Right ventricle myocardium superior (tissue), 1 donor: Measurements from ENCODE around the gene FAF2. TPM values are rescaled to one million over a fixed set of nuclear protein-coding genes. Genes with fewer than 3 reads are reported as not detected.

Experiments
- ATAC-seq: fragments of 200-7000 bp; cut with Tn5 transposase; one replicate; pipeline ENCODE4 v1.9.1; 2020; ENCODE audit warnings: mild to moderate bottlenecking; ENCODE audit not compliant: poor library complexity
- DNase-seq: peaks from one replicate; pipeline ENCODE4 v3.0.0-alpha.2; 2020
- intact Hi-C: fragments of 100-400 bp; cut with DNase I; formaldehyde crosslinking; loops from one replicate; pipeline ENCODE4 v1.11.2; 2022
- total RNA-seq: library from RNA; stranded (reverse); fragmentation: NEBNext Ultra II Directional; extraction: Animal tissue kit (Norgen Biotek cat#: 25700); gene quantifications from one replicate; pipeline ENCODE4 v1.2.1, GENCODE V29; 2021
- donor health status: DM: no; HTN: yes; CAD: no; lungs with severe emphysema.

The FAF2 gene
- total RNA-seq, 1 donor from 2014 or later = 12.3 TPM

DNA sequence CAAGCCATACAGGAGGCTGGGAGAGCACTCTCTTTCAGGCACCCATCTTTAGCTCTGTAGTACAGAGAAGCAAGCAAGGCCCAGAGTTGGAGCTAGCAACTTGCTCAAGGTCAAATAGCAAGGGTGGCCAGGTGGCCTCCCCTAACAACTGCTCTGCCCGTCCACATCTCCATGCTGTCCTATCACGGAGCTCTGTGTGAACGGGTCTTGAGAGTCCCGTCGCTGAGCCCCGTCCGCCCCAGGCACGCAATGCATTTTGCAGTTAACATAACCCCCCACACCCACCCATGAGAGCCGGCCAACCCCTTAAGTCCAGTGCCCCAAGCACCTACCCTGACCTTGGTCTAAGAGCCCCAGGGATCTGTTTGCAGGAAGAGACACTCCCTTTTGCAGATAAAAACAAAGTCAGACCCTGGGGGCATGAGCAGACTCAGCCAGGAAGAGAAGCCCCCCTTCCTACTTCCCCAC lies 87.5 kb downstream of the FAF2 start:
- no peak for ATAC-seq
- intact Hi-C loops = loop anchor here (10.0 kb wide), 1 partner anchor 121 kb away; the partner anchor contains the start of gene CLTB
- DNase-seq = no peak

DNA sequence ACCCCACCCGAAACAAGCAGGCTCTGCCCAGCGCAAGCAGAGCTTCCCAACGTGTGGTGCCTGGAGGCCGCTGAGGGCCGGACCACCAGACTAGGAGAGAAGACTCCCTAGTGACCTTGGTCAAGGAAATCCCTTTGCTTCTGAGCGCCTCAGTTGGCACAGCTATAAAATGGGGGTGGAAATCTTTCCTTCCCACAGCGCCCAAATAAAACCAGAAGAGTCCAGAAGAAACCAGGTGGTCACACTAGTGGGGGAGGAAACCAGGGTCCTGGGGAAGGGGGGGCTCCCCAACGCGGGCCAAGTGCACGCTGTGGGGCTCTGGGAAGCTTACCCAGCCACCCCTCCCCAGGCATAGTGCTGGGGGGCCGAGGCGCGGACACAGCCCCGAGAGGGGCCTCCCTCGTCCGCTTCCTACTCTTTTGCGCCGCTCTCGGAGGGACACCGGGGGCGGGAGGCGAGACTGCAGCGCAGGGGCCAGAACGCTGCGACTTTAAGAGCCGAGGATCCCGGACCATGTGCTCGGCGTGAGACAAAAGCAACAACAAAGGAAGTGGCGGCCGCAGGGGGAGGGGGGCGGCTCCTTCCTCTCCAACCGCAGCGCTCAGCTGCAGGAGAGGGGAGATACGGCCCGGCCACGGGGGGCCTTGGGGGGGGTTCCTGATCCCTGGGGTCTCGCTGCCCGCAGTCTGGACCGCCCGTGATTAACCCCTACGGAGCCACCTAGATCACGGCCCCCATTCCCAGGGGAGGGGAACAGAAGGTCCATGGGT lies 88.1 kb downstream of the FAF2 start:
- peak; percentile 90 for DNase-seq
- peak; percentile 54 for ATAC-seq
- intact Hi-C loops = loop anchor here (10.0 kb wide), 1 partner anchor 122 kb away; the partner anchor contains the start of gene CLTB

DNA sequence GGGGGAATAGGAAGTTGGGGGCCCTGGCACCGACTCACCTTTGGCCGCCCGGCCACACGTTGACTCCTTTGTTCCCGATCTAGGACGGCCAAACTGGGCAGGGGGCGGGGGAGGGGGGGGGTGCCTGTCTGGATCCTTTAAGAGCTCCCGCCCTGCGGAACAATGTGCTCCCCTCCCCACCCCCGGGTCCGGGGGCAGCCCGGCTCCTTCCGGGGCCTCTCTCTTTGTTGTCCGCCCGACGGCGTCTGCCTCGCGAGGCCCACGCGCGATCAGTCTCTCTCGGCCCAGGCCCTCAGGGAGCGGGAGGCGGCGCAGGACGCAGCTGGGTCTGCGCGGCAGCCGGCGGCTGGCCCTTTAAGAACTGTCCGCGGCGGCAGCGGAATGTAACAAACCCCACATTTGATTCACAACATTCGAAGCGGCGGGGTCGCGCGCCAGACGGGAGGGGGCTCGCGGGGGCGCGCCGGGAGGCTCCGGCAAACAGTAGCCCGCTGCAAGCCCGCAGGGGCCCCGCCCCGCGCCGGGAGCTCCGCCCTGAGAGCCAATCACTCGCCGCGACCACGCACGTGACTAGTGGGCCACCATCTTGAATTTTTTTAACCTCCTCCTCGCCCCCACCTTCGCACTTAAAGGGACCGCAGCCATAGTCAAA lies 88.8 kb downstream of the FAF2 start, which contains the start of gene RNF44:
Gene RNF44, minus strand, starts transcription at position 501 of the 652 bp plus-strand sequence. CDS start 4,930 bp downstream, outside the sequence.
- intact Hi-C loops = loop anchor here (10.0 kb wide), 1 partner anchor 122 kb away; the partner anchor contains the start of gene CLTB
- DNase-seq (peak; percentile 99), ATAC-seq (peak; percentile 90)

DNA sequence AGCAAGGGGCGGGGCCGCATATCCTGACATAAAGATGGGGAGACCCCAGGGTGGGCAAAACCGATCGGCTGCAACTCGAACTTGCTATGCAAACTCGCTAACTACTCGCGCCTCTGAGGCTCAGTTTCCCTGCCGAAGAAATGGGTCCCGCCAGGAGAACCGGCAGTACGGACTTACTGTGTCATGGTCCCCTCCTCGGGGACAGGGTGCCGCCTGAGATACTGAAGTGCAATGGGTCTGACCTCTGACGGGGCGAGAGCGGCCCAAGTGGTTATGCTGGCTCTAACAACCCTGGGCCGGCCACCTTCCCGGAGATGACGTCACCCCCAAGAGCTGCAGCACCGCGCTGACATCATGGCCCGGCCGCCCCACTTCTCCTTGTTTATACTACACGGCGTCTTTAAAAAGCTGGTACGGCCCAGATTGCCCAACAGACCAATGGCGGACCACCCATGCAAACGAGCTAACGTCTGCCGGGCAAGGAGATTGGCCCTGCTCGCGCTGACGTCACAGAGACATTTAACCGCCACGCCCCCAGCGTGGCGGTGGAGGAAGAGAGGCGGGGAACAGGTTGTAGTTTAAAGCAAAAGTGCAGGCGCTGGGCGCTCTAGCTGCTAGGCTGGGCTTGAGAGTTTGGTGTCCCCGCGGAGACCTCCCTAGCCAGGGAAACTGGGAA lies 89.5 kb downstream of the FAF2 start:
- DNase-seq (peak; percentile 99), ATAC-seq (peak; percentile 87)
- intact Hi-C loops = loop anchor here (10.0 kb wide), 1 partner anchor 123 kb away; the partner anchor contains the start of gene CLTB

DNA sequence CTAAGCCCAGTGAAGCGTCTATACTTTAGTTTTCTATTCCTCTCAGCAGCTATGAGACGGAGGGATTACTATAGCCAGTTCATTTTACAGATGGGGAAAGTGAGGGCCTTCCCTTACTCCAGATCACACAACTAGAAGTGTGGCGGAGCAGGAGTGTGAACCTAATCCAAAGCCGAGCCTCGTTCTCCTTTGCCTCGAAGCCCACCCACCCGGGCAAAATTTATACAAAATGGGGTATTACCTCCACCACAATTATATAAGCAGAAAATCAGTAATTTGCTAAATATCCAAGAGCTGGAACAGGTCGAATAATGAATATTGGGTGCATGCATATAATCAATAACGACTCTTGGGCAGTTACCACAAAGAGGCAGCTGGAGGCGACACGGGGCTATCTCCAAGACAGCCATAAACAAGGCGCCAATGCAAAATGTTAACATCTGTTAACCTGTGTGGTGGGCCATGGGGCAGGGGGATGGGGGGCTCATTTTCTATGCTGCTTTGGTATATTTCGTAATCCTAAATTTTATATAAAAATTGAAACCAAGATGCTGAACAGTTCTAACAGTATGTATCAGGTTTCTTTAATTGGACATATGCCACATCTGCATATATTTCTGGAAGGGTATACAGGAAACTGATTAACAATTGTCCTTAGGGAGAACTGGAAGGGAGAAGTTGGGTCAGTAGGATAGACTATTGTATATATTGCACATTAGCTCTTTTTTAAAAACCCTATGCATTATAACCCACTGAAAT lies 90.2 kb downstream of the FAF2 start:
- no peak for ATAC-seq
- no peak for DNase-seq
- intact Hi-C loops = loop anchor here (10.0 kb wide), 1 partner anchor 124 kb away; the partner anchor contains the start of gene CLTB

DNA sequence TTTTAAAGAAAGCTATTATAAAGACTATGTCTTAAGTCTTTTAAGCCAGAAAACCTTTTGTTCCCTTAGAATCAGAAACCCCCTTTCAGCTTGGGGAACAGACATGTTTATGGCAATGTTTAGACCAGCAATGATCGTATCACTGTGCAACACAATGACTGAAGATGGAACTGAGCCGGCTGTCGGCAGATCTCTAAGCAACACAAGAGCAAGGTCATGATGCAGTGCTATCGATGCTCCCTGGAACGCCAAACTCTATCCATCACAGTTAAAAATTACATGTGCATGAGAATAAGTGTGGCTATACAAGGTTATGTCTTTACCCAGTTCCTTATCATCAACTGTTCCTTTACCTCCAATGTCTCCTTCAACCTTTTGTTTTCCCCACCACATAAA lies 90.8 kb downstream of the FAF2 start:
- intact Hi-C loops = loop anchor here (10.0 kb wide), 1 partner anchor 124 kb away; the partner anchor contains the start of gene CLTB
- no peak for DNase-seq
- ATAC-seq = no peak

DNA sequence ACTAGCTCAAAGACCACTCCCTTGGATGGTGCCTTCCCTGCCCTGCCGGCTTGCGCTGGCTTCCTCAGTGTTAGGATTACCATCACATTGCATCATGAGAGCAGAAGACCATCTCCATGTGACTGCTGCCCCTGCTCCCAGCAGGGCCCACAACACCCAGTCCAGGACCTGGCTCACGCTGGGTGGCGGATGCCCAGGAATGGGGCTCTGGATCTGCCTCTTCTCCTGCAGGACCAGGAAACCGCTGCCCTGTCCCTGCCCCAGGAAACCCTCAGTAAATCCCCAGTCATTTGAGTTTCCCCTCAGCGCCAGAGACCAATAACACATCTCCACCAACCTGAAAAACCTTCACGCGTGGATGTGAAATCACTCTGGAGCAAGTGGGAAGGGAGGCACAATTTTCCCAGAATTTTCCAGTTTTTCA lies 92.3 kb downstream of the FAF2 start:
- intact Hi-C loops = no loop called here
- ATAC-seq (no peak), DNase-seq (no peak)

DNA sequence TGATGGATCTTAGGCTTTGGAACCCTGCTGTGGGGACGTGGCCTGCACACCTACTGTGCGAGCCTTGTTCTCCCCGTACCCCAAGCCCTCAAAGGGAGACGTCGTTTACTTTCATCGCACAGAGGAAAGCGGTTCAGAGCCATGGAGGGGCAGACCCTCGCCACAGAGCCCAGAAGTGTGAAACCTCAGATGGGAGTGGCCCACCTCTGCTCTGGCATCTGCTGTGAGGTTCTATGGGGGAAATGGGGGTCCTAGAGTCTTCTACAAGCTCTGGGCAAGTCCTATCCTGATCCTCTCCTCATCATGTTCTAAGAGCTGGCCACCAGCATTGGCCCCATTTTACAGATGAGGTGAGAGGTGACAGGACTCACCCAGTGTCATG lies 92.8 kb downstream of the FAF2 start:
- ATAC-seq (no peak), DNase-seq (no peak)
- intact Hi-C loops = no loop called here

DNA sequence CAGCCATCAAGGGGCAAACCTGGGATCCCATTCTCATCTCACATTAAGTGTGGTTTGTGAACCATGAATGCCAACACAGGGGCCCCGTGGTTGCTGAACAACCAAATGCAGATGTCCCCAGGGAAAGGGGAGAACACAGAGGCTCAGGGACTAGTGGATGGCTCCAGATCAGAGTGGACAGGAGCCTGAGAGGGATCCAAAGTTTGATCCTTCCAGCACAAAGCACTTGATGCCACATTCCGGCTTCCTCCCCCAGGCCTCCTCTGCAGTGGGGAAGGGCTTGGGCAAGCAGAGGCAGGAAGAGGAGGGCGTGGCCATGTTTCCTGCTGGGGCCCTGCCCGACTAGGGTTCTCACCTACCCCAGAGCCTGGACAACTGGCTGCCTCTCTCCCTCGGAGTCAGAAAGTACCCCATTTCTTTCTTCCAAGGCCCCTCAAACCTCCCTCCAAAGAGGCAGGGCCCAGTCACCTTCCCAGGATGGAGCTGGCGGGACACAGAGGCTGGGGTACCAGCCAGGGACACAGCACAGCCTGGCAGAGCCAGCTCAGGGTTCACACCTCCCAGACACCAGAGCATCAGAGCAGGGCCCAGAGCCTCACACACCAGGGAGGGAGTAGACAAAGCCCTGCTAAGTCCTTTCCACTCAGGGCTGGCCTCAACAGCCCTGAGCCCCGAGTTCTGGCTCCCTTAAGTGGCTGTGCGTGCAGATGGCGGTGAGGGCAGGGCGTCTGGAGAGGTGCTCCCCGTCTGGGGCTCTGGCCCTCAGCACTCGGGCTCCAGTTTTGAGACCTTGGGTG lies 93.4 kb downstream of the FAF2 start:
- intact Hi-C loops = no loop called here
- ATAC-seq = no peak

DNA sequence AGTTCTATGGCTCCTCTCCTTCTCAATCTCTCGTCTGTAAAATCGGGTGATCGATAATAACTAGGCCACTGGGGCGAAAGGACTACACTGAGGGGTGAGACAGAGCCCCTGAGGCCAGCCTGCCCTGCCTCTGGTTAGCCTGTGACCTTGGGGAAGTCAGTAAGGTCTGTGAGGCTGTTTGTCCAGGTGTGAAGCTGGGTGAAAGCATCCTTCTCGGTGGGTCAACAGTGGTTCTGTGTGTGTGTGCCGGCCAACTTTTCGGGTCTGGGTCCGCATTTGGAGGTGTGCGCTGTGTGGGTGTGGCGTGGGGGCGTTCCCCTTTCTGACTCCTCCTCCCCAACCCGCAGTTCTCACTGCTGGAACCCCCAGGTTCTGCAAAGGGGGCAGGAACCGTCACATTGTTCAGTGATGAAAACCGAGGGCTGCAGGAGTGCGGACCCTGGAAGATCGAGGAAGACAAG lies 94.0 kb downstream of the FAF2 start:
- intact Hi-C loops = no loop called here
- ATAC-seq = no peak
- peak; percentile 58 for DNase-seq

More for the DNA sequence above, 93.4 kb downstream of the FAF2 start:
- peak; percentile 82 for DNase-seq

DNA sequence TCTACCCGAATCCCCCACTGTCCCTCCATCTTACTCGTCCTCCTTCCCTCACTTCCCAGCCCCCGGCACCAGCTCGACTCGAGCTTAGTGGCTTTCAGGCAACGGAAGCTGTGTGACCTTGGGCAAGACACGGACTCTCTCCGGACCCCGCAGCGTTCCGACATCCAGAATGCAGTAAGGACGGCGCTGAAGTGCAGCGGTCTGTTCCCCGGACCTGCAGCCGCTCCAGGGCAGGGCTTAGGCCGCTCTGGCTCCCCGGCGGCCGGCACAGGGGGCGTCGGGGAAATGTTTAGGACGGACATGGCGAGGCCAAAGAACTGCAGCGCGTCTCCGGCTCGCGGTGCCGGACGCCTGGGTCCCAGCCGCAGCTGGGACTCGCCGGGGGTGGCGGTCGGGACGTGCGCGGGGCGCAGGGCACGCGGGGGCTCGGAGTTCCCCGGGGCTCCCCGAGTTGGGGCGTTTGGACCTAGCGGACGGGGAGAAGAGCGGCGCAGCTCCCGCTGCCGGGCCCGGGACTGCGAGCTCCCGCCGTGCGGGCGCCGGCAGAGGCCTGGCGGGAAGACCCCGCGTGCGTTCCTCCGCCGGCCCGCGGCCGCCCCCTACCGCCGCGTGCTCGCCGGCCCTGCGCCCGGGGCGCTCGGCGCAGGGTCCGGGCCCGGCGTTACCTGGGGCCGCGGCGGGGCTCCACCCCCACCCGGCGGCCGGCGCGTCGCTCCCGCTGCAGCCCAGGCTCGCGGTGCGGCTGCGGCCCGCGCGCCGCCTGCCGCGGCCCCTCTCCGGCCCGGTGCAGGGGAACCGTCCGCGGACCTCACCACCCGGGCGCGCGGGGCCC lies 94.6 kb downstream of the FAF2 start:
- intact Hi-C loops = no loop called here
- ATAC-seq = peak; percentile 33
- DNase-seq = no peak

DNA sequence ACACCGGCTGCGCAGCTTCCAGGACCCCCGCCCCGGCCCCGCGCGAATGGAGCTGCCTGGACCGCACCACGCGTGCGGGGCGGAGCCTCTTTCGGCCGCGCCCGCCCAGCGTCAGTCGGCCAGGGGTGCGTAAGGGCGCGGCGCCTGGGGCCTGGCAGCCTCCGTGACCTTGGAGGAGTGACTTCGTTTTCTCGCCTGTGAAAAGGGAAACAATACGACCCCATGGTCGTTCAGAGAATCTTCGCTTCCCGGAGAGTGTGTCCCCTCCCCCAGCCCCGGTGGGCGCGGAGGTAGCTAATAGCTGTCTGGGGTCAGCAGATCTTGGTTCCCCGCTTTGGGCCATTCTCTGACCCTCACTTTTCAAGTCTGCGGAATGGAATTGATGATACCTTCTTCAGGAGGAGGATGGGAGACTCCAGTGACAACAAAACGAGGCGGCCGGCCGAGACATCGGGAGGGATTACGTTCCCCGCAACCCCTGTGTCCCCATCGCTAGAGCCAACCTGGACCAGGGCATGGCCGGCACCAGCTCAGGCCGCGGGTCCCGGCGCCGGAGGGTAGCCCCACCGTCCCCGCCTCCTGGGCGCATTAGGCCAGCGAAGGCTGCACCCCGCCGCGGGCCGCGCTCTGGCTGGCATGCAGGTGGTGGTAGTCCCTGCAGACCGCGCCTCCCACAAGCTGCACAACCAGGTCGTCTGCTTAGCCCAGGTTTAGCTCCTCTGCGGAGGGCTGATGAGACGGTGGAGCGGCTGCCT lies 95.4 kb downstream of the FAF2 start:
- ATAC-seq = peak; percentile 91
- intact Hi-C loops = no loop called here
- DNase-seq = peak; percentile 90

DNA sequence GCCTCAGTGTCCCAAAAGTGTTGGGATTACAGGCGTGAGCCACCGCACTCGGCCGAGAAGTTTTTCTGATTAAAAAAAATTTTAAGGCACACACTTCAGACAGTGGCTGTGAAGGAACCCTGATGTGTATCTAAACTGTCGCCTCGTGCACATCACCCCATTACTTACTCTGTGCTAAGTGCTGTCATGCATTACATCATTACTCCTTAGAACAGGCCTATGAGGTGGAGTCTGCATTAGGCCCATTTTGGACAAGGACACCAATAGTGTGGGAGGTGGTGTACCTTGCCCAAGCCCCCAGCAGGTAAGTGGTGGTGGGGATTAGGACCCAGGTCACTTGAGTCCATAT lies 97.2 kb downstream of the FAF2 start:
- intact Hi-C loops = no loop called here
- DNase-seq (no peak), ATAC-seq (no peak)

DNA sequence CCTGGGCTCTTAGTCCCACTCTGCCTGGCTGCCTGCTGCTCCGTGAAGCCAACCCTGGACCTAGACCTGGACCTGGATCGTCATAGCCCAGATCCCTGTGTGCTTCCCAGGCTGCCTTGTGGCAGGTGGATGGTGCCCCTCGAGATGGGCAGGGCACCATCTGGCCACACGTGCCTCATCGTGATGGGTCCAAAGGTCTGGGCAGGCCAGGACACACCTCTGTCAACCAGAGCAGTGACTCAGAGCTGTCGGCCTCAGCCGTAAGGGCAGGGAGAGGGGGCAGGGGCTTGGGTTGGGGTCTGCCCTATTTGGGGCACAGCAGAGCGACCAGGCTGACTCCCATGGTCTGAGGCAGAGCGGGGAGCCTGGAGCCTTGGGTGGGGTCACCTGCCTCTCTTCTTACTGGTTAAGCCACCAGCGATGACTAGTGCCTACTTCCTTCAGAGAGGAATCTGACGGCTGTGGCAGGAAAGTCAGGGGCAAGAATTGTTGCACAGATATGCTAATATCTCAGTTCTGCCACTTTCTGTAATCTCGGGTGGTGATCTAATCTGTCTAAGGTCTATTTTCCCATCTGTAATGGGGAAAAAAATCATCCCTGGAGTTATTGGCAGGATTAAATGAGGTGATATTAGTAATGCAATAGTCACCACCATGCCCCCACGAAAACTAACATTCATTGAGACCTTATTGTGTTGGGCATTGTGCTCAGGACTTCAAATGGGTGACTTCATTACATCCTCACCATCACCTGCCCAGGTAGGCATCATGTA lies 97.7 kb downstream of the FAF2 start:
- DNase-seq (no peak), ATAC-seq (no peak)
- intact Hi-C loops = no loop called here

DNA sequence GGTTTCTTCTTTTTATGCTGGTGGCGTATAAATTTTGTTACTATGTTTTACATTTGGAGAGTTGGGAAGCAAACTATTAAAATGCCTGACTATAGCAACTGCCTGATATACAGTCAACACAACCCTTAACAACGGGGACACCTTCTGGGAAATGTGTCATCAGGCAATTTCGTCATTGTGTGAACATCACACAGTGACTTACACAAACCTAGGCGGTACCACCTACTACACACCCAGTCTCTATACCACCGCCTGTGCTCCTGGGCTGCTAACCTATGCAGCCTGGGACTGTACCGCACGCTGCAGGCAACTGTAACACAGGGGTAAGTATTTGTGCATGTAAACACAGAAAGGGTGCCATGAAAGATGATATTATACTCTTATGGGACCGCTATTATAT lies 99.6 kb downstream of the FAF2 start:
- ATAC-seq = peak; percentile 16
- no peak for DNase-seq
- intact Hi-C loops = no loop called here
